A673 (cell line): ENCODE results near the gene STAMBP.

Experiments
- EZH2 ChIP-seq: fragments of 200-600 bp; sonication (generic); IDR thresholded peaks from 2 replicates; pipeline ENCODE4 v1.6.1; 2017; ENCODE audit warnings: borderline replicate concordance, low read depth, mild to moderate bottlenecking, mixed read lengths, antibody characterized with exemption, low read length; ENCODE audit not compliant: poor library complexity, severe bottlenecking
- TF ChIP-seq, protein P1 (sequence below): fragments of 300-800, 200-600 bp; sonication (generic); conservative IDR thresholded peaks from 2 replicates; pipeline ENCODE4 v1.5.1; 2017; ENCODE audit warnings: low read depth, mild to moderate bottlenecking, antibody characterized with exemption, low read length, moderate library complexity, mixed read lengths

DNA sequence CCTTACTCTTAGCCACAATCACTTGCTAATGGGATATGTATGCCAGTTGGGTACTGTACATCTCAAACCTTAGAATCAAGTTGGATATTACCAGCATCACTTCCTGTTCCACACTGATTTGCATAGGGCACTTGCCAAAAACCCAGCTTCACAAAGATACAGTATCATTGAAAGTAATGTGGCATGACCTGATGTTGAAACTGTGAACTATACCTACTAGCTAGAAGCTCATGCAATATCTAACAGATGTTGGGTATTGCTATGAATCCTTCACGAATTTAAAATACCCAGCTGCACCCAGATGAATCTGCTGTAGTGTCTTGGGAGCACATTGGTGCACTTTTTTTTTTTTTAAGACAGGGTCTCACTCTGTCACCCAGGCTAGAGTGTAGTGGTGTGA lies 6.5 kb upstream of the STAMBP start:
- no peak for TF ChIP-seq EZH2
- TF ChIP-seq, protein P1, sequence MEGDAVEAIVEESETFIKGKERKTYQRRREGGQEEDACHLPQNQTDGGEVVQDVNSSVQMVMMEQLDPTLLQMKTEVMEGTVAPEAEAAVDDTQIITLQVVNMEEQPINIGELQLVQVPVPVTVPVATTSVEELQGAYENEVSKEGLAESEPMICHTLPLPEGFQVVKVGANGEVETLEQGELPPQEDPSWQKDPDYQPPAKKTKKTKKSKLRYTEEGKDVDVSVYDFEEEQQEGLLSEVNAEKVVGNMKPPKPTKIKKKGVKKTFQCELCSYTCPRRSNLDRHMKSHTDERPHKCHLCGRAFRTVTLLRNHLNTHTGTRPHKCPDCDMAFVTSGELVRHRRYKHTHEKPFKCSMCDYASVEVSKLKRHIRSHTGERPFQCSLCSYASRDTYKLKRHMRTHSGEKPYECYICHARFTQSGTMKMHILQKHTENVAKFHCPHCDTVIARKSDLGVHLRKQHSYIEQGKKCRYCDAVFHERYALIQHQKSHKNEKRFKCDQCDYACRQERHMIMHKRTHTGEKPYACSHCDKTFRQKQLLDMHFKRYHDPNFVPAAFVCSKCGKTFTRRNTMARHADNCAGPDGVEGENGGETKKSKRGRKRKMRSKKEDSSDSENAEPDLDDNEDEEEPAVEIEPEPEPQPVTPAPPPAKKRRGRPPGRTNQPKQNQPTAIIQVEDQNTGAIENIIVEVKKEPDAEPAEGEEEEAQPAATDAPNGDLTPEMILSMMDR = no peak
